ENCODE results near the gene TAL2. TPM values are rescaled to one million over a fixed set of nuclear protein-coding genes. Genes with fewer than 3 reads are reported as not detected.

TAL2 gene
- total and polyA plus RNA-seq, 9 of the 15 experiments (the other 6 are each of a cell fraction or from before 2014, with no cell fraction given): 0.21 to 3.7 (median 1.1) TPM; not detected in 1

GRCh38 chr9:105639936-105640335 lies 22.3 kb upstream of the TAL2 start:
- Histone ChIP-seq H3K4me3 (no peak overlapping the region), H3K36me3 (ENCODE audit: control insufficient read depth, insufficient read depth, low read length) (no peaks in the 10 kb centered on the region; the same call in 1 of the 3 replicates), H3K9ac (ENCODE audit: insufficient read depth in 1 of 2, low read depth in 2 of 2, low read length in 2 of 2) (no peak overlapping the region), H3K9me1 (ENCODE audit: control insufficient read depth, insufficient read depth, low read length) (no peaks in the 10 kb centered on the region), H2AFZ (ENCODE audit: low read depth, low read length) (no peak overlapping the region), H3K27ac (ENCODE audit: extremely low read depth, low read depth, low read length) (no peak overlapping the region), H3K9me3 (replicated peaks; ENCODE audit: control insufficient read depth, insufficient read depth, low read depth, low read length) (no peaks in the 10 kb centered on the region), H4K20me1 (replicated peaks; ENCODE audit: control insufficient read depth, insufficient read depth, low read length) (no peaks in the 10 kb centered on the region), H3K79me2 (ENCODE audit: control insufficient read depth, insufficient read depth, low read length) (no peaks in the 10 kb centered on the region), H3K4me1 (replicated peaks in 1 of 2; ENCODE audit: control insufficient read depth in 2 of 2, insufficient read depth in 2 of 2, low read length in 2 of 2) (no peaks in the 10 kb centered on the region), H3K27me3 (ENCODE audit: control insufficient read depth in 2 of 2, insufficient read depth in 2 of 2, low read length in 2 of 2) (no peaks in the 10 kb centered on the region), H3K4me2 (ENCODE audit: insufficient read depth, low read length) (no peak overlapping the region)
- ChIA-PET POLR2A (interaction anchor here (1.0 kb wide), 1 partner anchor 54 kb away, joined by 3 read pairs; the partner anchor contains the start of gene TMEM38B), CTCF (ENCODE audit: low intra/inter-chr PET ratio) (interaction anchor here (0.7 kb wide), 1 partner anchor 483 kb away, joined by 3 read pairs; no protein-coding TSS in a partner anchor)
- no peak for ATAC-seq
- BruUV-seq (replicated peaks): no TSS peak
- no peak for DNase-seq (ENCODE audit: extremely low read depth in 1 of 4, low spot score in 3 of 4)
- TF ChIP-seq GABPB1 (CRISPR knock-in tag; IDR thresholded peaks at IDR 0.05): no peak
- TF ChIP-seq ZNF449 (CRISPR knock-in tag; IDR thresholded peaks at IDR 0.05): no peak
- no peak for TF ChIP-seq ZNF124 (CRISPR knock-in tag; IDR thresholded peaks at IDR 0.05)
- intact Hi-C loops (cut with micrococcal nuclease) (loop anchor here (5.0 kb wide), 1 partner anchor 77 kb away; no protein-coding TSS in a partner anchor), in situ Hi-C loops (cut with MboI) (no loop called here)
- no peak for FAIRE-seq

GRCh38 chr9:105643795-105644194 lies 18.5 kb upstream of the TAL2 start:
- no peak overlapping the region for H3K9ac ChIP-seq (ENCODE audit: insufficient read depth in 1 of 2, low read depth in 2 of 2, low read length in 2 of 2)
- peaks cover 18 to 33% of the 10 kb centered on the region in 2 experiments; a peak in 4 of 5 replicates for H3K4me1 ChIP-seq (replicated peaks in 1 of 2; ENCODE audit: control insufficient read depth in 2 of 2, insufficient read depth in 2 of 2, low read length in 2 of 2)
- in situ Hi-C loops (cut with MboI) (no loop called here), intact Hi-C loops (cut with micrococcal nuclease) (no loop called here)
- H3K36me3 ChIP-seq (ENCODE audit: control insufficient read depth, insufficient read depth, low read length): no peaks in the 10 kb centered on the region
- ATAC-seq (no peak), DNase-seq (ENCODE audit: extremely low read depth in 1 of 4, low spot score in 3 of 4) (no peak), FAIRE-seq (no peak)
- no peak overlapping the region for H3K4me2 ChIP-seq (ENCODE audit: insufficient read depth, low read length)
- CTCF ChIA-PET (ENCODE audit: low intra/inter-chr PET ratio): no interaction called here
- H3K4me3 ChIP-seq: no peak overlapping the region
- no peaks in the 10 kb centered on the region for H3K27me3 ChIP-seq (ENCODE audit: control insufficient read depth in 2 of 2, insufficient read depth in 2 of 2, low read length in 2 of 2)
- no peaks in the 10 kb centered on the region for H4K20me1 ChIP-seq (replicated peaks; ENCODE audit: control insufficient read depth, insufficient read depth, low read length)
- H2AFZ ChIP-seq (ENCODE audit: low read depth, low read length): no peak overlapping the region
- no TSS peak for BruUV-seq (replicated peaks)
- H3K9me3 ChIP-seq (replicated peaks; ENCODE audit: control insufficient read depth, insufficient read depth, low read depth, low read length): no peaks in the 10 kb centered on the region
- POLR2A ChIA-PET: no interaction called here
- H3K9me1 ChIP-seq (ENCODE audit: control insufficient read depth, insufficient read depth, low read length): no peaks in the 10 kb centered on the region
- H3K27ac ChIP-seq (ENCODE audit: extremely low read depth, low read depth, low read length): no peak overlapping the region
- H3K79me2 ChIP-seq (ENCODE audit: control insufficient read depth, insufficient read depth, low read length): no peaks in the 10 kb centered on the region
- TF ChIP-seq CEBPB (tag; IDR thresholded peaks at IDR 0.05) (no peak), ETV6 (IDR thresholded peaks at IDR 0.05; ENCODE audit: borderline replicate concordance in 1 of 2, low read depth in 2 of 2, low read length in 1 of 2) (no peak), ETV6 (CRISPR knock-in tag; IDR thresholded peaks at IDR 0.05; ENCODE audit: borderline replicate concordance) (no peak), U2AF1 (optimal IDR thresholded peaks at IDR 0.05; ENCODE audit: low read depth, low read length) (no peak), C11orf30 (IDR thresholded peaks at IDR 0.05; ENCODE audit: low read depth) (peak; percentile 41), MAFG (tag; conservative IDR thresholded peaks at IDR 0.05) (peak; percentile 21; the same call in 1 of the 2 replicates), ATF1 (CRISPR knock-in tag; IDR thresholded peaks at IDR 0.05) (no peak), ATF1 (tag; IDR thresholded peaks at IDR 0.05) (no peak), RFX1 (IDR thresholded peaks at IDR 0.05) (no peak), ZNF316 (IDR thresholded peaks at IDR 0.05) (peak; percentile 76), RBM25 (IDR thresholded peaks at IDR 0.05; ENCODE audit: low read depth, low read length, severe bottlenecking) (no peak), BRF2 (IDR thresholded peaks at IDR 0.05; ENCODE audit: borderline replicate concordance, insufficient read depth, insufficient read length) (no peak), LCOR (CRISPR knock-in tag; IDR thresholded peaks at IDR 0.05) (no peak), PYGO2 (tag; IDR thresholded peaks at IDR 0.05) (no peak)

All from K562 (cell line).